ENCODE measurements around the gene PRSS1.

GRCh38 chr7:142791502-142791901 lies 42.2 kb downstream of the PRSS1 start:
- no peak for TF ChIP-seq CTCF (conservative IDR thresholded peaks at IDR 0.05 in 1 of 2, IDR thresholded peaks at IDR 0.05 in 1 of 2; ENCODE audit: extremely low read depth in 1 of 2, insufficient read depth in 1 of 2, low read depth in 1 of 2, low read length in 2 of 2)
- no peak for TF ChIP-seq EZH2 (IDR thresholded peaks at IDR 0.05; ENCODE audit: borderline replicate concordance, low read length)

All from mammary epithelial cell (primary cell).